Ovary (tissue), 3 donors: ENCODE data around the gene NCDN.

Experiments
- CTCF ChIP-seq, 3 donors: fragments of 450-650 bp in 2 of 3; fragments of 200-600 bp in 1 of 3; IDR thresholded peaks; one replicate each; pipeline versions ENCODE4 v1.5.1 to v1.8.0; 2016 to 2022; ENCODE audit warnings: antibody characterized with exemption in 3 of 3, mild to moderate bottlenecking in 1 of 3
- EP300 ChIP-seq: sonication (generic); formaldehyde crosslinking; IDR thresholded peaks from one replicate; pipeline ENCODE4 v1.6.1; 2017; ENCODE audit warnings: antibody characterized with exemption
- POLR2A ChIP-seq: fragments of 450-650 bp; IDR thresholded peaks from one replicate; pipeline ENCODE4 v1.6.1; 2017; ENCODE audit warnings: antibody characterized with exemption, mild to moderate bottlenecking, moderate library complexity
- donor health status: DM: no; HTN: no; CAD: no.

GRCh38 chr1:35598895-35599294, 41.3 kb downstream of the NCDN start:
- TF ChIP-seq CTCF (IDR thresholded peaks at IDR 0.05), result no peak
- TF ChIP-seq POLR2A, result no peak
- TF ChIP-seq EP300, result no peak
